Eye (tissue), 1 donor: Measurements from ENCODE around the gene CPM.
"Not testable (repeated sequence)": the region's sequence is repeated elsewhere in the genome, so short reads cannot be mapped to it uniquely, and the experiment has no call there.

Experiments
- DNase-seq: peaks from one replicate; pipeline ENCODE4 v3.0.0-alpha.2; 2015

Gene CPM

GRCh38 chr12:68846811-68847210, 86.2 kb downstream of the CPM start:
- no peak for DNase-seq

GRCh38 chr12:68844788-68845695, 87.9 kb downstream of the CPM start:
- no peak for DNase-seq

- DNase-seq = no peak
Measured at GRCh38 chr12:68844318-68844745, 88.6 kb downstream of the CPM start.

GRCh38 chr12:68842784-68843567, 90.0 kb downstream of the CPM start:
- DNase-seq = no peak

GRCh38 chr12:68842123-68842522, 90.8 kb downstream of the CPM start:
- no peak for DNase-seq

GRCh38 chr12:68841717-68842116, 91.3 kb downstream of the CPM start:
- DNase-seq = no peak

- DNase-seq = not testable (repeated sequence)
Measured at GRCh38 chr12:68841175-68841574, 91.8 kb downstream of the CPM start.

GRCh38 chr12:68839183-68840147, 93.5 kb downstream of the CPM start:
- no peak for DNase-seq

GRCh38 chr12:68838046-68838886, 94.7 kb downstream of the CPM start:
- DNase-seq = no peak

- DNase-seq = no peak
Measured at GRCh38 chr12:68837215-68837614, 95.8 kb downstream of the CPM start.

- DNase-seq = no peak
Measured at GRCh38 chr12:68835333-68835908, 97.5 kb downstream of the CPM start.

GRCh38 chr12:68833508-68833907, 99.5 kb downstream of the CPM start:
- DNase-seq = no peak

- DNase-seq = no peak
Measured at GRCh38 chr12:68832504-68832867, 100.5 kb downstream of the CPM start.

GRCh38 chr12:68831751-68832503, 101.0 kb downstream of the CPM start:
- DNase-seq = no peak

GRCh38 chr12:68831272-68831671, 101.7 kb downstream of the CPM start:
- no peak for DNase-seq

- no peak for DNase-seq
Measured at GRCh38 chr12:68828672-68829068, 104.3 kb downstream of the CPM start.

- no peak for DNase-seq
Measured at GRCh38 chr12:68827895-68828671, 104.9 kb downstream of the CPM start.

GRCh38 chr12:68825569-68826217, 107.3 kb downstream of the CPM start:
- DNase-seq = no peak

GRCh38 chr12:68824597-68825250, 108.2 kb downstream of the CPM start:
- no peak for DNase-seq
